OCI-LY1 (cell line): ENCODE results near the gene PTPRD.

Source experiments
- H2AFZ ChIP-seq: fragments of 200-600 bp; sonication (generic), shearing (Covaris generic); 2 replicates; pipeline ENCODE4 v1.6.0; 2014; ENCODE audit warnings: antibody characterized with exemption, mild to moderate bottlenecking, low read length
- H3F3A ChIP-seq: fragments of 200-600 bp; sonication (generic), shearing (Covaris generic); 2 replicates; pipeline ENCODE4 v1.6.0; 2014; ENCODE audit warnings: mild to moderate bottlenecking, antibody characterized with exemption, low read length, moderate library complexity; ENCODE audit not compliant: insufficient read depth
- H3K27ac ChIP-seq: fragments of 200-600 bp; sonication (generic); 2 replicates; pipeline ENCODE4 v1.5.1; 2014; ENCODE audit warnings: low read length, mixed run types, mild to moderate bottlenecking, low read depth; ENCODE audit not compliant: poor library complexity, severe bottlenecking
- H3K27me3 ChIP-seq: fragments of 200-600 bp; sonication (generic); 2 replicates; pipeline ENCODE4 v1.6.0; 2014; ENCODE audit warnings: antibody characterized with exemption, mild to moderate bottlenecking, low read length, moderate library complexity; ENCODE audit not compliant: insufficient read depth
- H3K36me3 ChIP-seq: fragments of 200-600 bp; sonication (generic); 2 replicates; pipeline ENCODE4 v1.6.1; 2014; ENCODE audit warnings: mild to moderate bottlenecking, antibody characterized with exemption, low read length, moderate library complexity, mixed read lengths; ENCODE audit not compliant: insufficient read depth
- H3K4me1 ChIP-seq: fragments of 200-600 bp; sonication (generic); 2 replicates; pipeline ENCODE4 v1.5.1; 2014; ENCODE audit warnings: mild to moderate bottlenecking, low read length, moderate library complexity; ENCODE audit not compliant: insufficient read depth, severe bottlenecking
- H3K4me2 ChIP-seq: fragments of 200-600 bp; sonication (generic), shearing (Covaris generic); 2 replicates; pipeline ENCODE4 v1.6.1; 2014; ENCODE audit warnings: low read length
- H3K4me3 ChIP-seq: fragments of 200-600 bp; sonication (generic); 2 replicates; pipeline ENCODE4 v1.5.1; 2014; ENCODE audit warnings: low read length, low read depth, mild to moderate bottlenecking, mixed read lengths; ENCODE audit not compliant: poor library complexity, severe bottlenecking
- H3K79me2 ChIP-seq: fragments of 200-600 bp; shearing (Covaris generic); 2 replicates; pipeline ENCODE4 v1.6.1; 2016; ENCODE audit warnings: mixed run types, low read length, mixed read lengths; ENCODE audit not compliant: insufficient read depth
- H3K9ac ChIP-seq: fragments of 200-600 bp; sonication (generic), shearing (Covaris generic); 2 replicates; pipeline ENCODE4 v1.6.1; 2014; ENCODE audit warnings: mild to moderate bottlenecking, low read length, mixed read lengths
- H3K9me2 ChIP-seq: fragments of 200-600 bp; sonication (generic), shearing (Covaris generic); 2 replicates; pipeline ENCODE4 v1.6.1; 2014; ENCODE audit warnings: low read depth, mild to moderate bottlenecking, low read length, mixed read lengths
- H3K9me3 ChIP-seq: fragments of 200-600 bp; shearing (Covaris generic); 2 replicates; pipeline ENCODE4 v1.6.1; 2014; ENCODE audit warnings: low read length, mixed read lengths
- H4K20me1 ChIP-seq: fragments of 200-600 bp; sonication (generic), shearing (Covaris generic); 2 replicates; pipeline ENCODE4 v1.6.0; 2016; ENCODE audit warnings: mild to moderate bottlenecking, low read length; ENCODE audit not compliant: insufficient read depth
- EZH2 ChIP-seq: fragments of 200-600 bp; sonication (generic), shearing (Covaris generic); IDR thresholded peaks from 2 replicates; pipeline ENCODE4 v1.8.0; 2017; ENCODE audit warnings: borderline replicate concordance, mixed run types, mild to moderate bottlenecking, antibody characterized with exemption, low read length, moderate library complexity, mixed read lengths
- TF ChIP-seq, protein P1 (sequence below): fragments of 200-600 bp; sonication (generic), shearing (Covaris generic); IDR thresholded peaks from 2 replicates; pipeline ENCODE4 v1.5.1; 2017; ENCODE audit warnings: mild to moderate bottlenecking, antibody characterized with exemption, low read length, moderate library complexity, mixed read lengths

PTPRD gene

DNA sequence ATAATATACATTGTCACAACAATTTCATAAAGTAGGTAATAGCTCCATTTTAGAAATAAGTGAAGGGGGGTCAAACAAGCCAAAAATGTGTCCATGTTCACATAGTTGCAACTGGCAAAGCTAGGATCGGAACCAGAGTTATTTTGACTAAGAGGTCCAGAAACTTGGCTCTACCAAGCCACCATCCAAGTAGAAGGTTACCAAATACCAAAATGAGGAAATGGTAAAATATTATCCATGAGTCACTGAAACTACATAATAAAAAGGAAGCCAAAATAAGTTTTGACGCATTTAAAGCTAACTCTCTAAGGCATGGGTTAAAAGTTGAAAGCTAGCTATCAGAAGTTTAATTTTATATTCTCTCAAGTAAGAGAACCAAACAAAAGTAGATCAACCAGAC is 1926.3 kb downstream of the PTPRD start:
- no peaks in the 10 kb centered on the region for H3K36me3 ChIP-seq
- no peak overlapping the region for H2AFZ ChIP-seq
- H3K9me3 ChIP-seq, result no peaks in the 10 kb centered on the region
- no peak overlapping the region for H3K27ac ChIP-seq
- H3K4me3 ChIP-seq, result no peak overlapping the region
- no peaks in the 10 kb centered on the region for H3K79me2 ChIP-seq
- no peaks in the 10 kb centered on the region for H4K20me1 ChIP-seq
- H3K9me2 ChIP-seq, result no peaks in the 10 kb centered on the region
- H3K4me1 ChIP-seq, result no peaks in the 10 kb centered on the region
- no peaks in the 10 kb centered on the region for H3K27me3 ChIP-seq
- no peak overlapping the region for H3K4me2 ChIP-seq
- no peak overlapping the region for H3K9ac ChIP-seq
- no peaks in the 10 kb centered on the region for H3F3A ChIP-seq
- TF ChIP-seq, protein P1, sequence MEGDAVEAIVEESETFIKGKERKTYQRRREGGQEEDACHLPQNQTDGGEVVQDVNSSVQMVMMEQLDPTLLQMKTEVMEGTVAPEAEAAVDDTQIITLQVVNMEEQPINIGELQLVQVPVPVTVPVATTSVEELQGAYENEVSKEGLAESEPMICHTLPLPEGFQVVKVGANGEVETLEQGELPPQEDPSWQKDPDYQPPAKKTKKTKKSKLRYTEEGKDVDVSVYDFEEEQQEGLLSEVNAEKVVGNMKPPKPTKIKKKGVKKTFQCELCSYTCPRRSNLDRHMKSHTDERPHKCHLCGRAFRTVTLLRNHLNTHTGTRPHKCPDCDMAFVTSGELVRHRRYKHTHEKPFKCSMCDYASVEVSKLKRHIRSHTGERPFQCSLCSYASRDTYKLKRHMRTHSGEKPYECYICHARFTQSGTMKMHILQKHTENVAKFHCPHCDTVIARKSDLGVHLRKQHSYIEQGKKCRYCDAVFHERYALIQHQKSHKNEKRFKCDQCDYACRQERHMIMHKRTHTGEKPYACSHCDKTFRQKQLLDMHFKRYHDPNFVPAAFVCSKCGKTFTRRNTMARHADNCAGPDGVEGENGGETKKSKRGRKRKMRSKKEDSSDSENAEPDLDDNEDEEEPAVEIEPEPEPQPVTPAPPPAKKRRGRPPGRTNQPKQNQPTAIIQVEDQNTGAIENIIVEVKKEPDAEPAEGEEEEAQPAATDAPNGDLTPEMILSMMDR, result no peak
- TF ChIP-seq EZH2, result no peak

DNA sequence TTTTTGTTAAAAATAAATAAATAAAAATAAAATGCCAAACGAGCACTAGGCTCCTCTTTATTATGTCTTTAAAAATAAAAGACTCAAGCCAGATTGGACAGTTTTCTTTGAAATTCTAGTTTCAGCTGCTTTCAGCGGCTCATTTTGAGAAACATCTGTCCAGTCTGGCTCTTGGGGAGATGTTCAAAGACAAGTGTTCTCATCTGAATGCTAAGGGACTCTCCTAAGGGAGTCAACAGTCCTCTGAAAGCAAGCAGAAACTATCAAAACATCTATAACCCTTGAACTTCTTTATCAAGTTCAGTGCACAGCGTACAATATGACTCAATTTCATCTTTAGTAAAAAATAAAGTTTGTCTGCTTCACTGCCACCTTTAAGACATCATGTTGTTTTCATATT is 1927.0 kb downstream of the PTPRD start:
- Histone ChIP-seq H3K36me3 (no peaks in the 10 kb centered on the region), H2AFZ (no peak overlapping the region), H3K9me3 (no peaks in the 10 kb centered on the region), H3K4me1 (no peaks in the 10 kb centered on the region), H3K9ac (no peak overlapping the region), H3K27me3 (no peaks in the 10 kb centered on the region), H4K20me1 (no peaks in the 10 kb centered on the region), H3K27ac (no peak overlapping the region), H3K4me2 (no peak overlapping the region), H3K4me3 (no peak overlapping the region), H3K9me2 (no peaks in the 10 kb centered on the region), H3F3A (no peaks in the 10 kb centered on the region), H3K79me2 (no peaks in the 10 kb centered on the region)
- TF ChIP-seq, protein P1, result no peak
- no peak for TF ChIP-seq EZH2

DNA sequence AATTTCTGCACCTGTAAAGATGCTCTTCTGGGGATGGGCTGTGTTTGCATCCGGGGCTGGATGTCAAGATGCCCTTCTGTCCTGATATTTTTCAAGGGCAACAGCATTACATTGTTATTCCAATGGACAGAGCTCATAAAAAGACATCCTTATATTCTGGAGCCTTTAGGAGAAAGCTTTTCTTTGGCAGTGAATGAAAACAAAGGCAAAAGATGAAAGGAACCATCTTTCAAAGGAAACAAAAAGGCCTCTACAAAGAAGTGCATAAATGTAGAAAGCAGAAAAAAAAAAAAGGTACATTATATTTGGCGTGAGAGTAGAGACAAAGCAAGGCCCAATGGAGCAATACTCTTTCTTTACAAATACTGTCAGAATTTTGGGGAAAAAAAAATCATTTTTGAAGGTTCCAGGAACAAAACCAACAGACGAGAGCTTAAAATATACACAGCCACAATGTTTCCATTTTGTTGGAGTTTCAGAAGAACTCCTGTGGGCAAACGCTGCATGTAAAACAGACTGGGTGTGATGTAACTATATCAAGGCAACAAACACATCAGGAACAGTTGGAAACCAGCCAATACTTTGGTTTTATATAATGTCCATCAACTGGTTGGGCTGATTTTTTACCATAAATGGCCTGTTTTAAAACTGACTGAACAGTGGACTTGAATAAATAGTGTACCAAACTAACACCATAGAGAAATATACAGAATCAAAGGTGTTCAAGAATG is 1927.7 kb downstream of the PTPRD start:
- Histone ChIP-seq H3K79me2 (no peaks in the 10 kb centered on the region), H3K9me2 (no peaks in the 10 kb centered on the region), H3F3A (no peaks in the 10 kb centered on the region), H2AFZ (no peak overlapping the region), H3K27me3 (no peaks in the 10 kb centered on the region), H3K27ac (no peak overlapping the region), H3K4me2 (no peak overlapping the region), H3K4me3 (no peak overlapping the region), H3K36me3 (no peaks in the 10 kb centered on the region), H3K9ac (no peak overlapping the region), H3K9me3 (no peaks in the 10 kb centered on the region), H4K20me1 (no peaks in the 10 kb centered on the region), H3K4me1 (no peaks in the 10 kb centered on the region)
- no peak for TF ChIP-seq EZH2
- TF ChIP-seq, protein P1, result no peak
